Testis (tissue), 2 donors: ENCODE results near the gene WFDC1.

Source experiments
- CTCF ChIP-seq, 3 experiments: fragments of 450-650 bp in 2 of 3; fragments of 200-600 bp in 1 of 3; sonication (generic) in 1 of 3; IDR thresholded peaks; one replicate each; pipeline ENCODE4 v1.5.1; 2016 to 2019; ENCODE audit warnings: antibody characterized with exemption in 3 of 3, mild to moderate bottlenecking in 2 of 3, moderate library complexity in 1 of 3
- POLR2A ChIP-seq: fragments of 450-650 bp; IDR thresholded peaks from one replicate; pipeline ENCODE4 v1.6.1; 2017; ENCODE audit warnings: antibody characterized with exemption, mild to moderate bottlenecking, moderate library complexity

- TF ChIP-seq CTCF (IDR thresholded peaks at IDR 0.05) (no peak), POLR2A (no peak)
These were observed 73.2 kb downstream of the WFDC1 start for GRCh38 chr16:84367750-84368307.
